Neural cell (in vitro differentiated cells): ENCODE measurements around the gene ADD1. TPM values are rescaled to one million over a fixed set of nuclear protein-coding genes. Genes with fewer than 3 reads are reported as not detected.

Experiments used
- H2AFZ ChIP-seq: fragments of 200-600, 300-800 bp; sonication (generic), shearing (Covaris generic); 2 replicates; pipeline ENCODE4 v1.6.0; 2014; ENCODE audit warnings: low read depth, mild to moderate bottlenecking, antibody characterized with exemption, low read length, moderate library complexity
- H3F3A ChIP-seq: fragments of 200-600 bp; shearing (Covaris generic); 2 replicates; pipeline ENCODE4 v1.6.1; 2016; ENCODE audit warnings: mild to moderate bottlenecking, moderate library complexity, mixed read lengths, antibody characterized with exemption, low read length; ENCODE audit not compliant: insufficient read depth, poor library complexity, severe bottlenecking
- H3K27ac ChIP-seq: fragments of 200-600, 300-800 bp; sonication (generic), shearing (Covaris generic); 2 replicates; pipeline ENCODE4 v1.5.1; 2014; ENCODE audit warnings: mild to moderate bottlenecking, low read length, moderate library complexity
- H3K27me3 ChIP-seq: fragments of 300-800, 200-600 bp; sonication (generic), shearing (Covaris generic); 2 replicates; pipeline ENCODE4 v1.6.0; 2014; ENCODE audit warnings: mild to moderate bottlenecking, low read depth, low read length, moderate library complexity; ENCODE audit not compliant: insufficient read depth
- H3K36me3 ChIP-seq: fragments of 300-800, 200-600 bp; sonication (generic), shearing (Covaris generic); 2 replicates; pipeline ENCODE4 v1.5.1; 2014; ENCODE audit warnings: mild to moderate bottlenecking, antibody characterized with exemption, low read length, moderate library complexity; ENCODE audit not compliant: insufficient read depth
- H3K4me2 ChIP-seq: fragments of 300-800, 200-600 bp; sonication (generic), shearing (Covaris generic); 2 replicates; pipeline ENCODE4 v1.6.0; 2014; ENCODE audit warnings: mild to moderate bottlenecking, low read length
- H3K4me3 ChIP-seq: fragments of 300-800, 200-600 bp; sonication (generic), shearing (Covaris generic); 2 replicates; pipeline ENCODE4 v1.5.1; 2014; ENCODE audit warnings: mild to moderate bottlenecking, low read length, moderate library complexity
- H3K79me2 ChIP-seq: fragments of 200-600 bp; shearing (Covaris generic); replicated peaks from 2 replicates; pipeline ENCODE4 v1.6.0; 2014; ENCODE audit warnings: mild to moderate bottlenecking, low read length, moderate library complexity; ENCODE audit not compliant: insufficient read depth
- H3K9ac ChIP-seq: fragments of 300-800, 200-600 bp; sonication (generic), shearing (Covaris generic); 2 replicates; pipeline ENCODE4 v1.6.1; 2016; ENCODE audit warnings: mild to moderate bottlenecking, low read length, mixed read lengths
- H3K9me2 ChIP-seq: fragments of 200-600 bp; shearing (Covaris generic); 2 replicates; pipeline ENCODE4 v1.6.1; 2016; ENCODE audit warnings: mild to moderate bottlenecking, low read length, mixed read lengths; ENCODE audit not compliant: insufficient read depth
- H3K9me3 ChIP-seq: fragments of 200-600, 300-800 bp; sonication (generic), shearing (Covaris generic); 2 replicates; pipeline ENCODE4 v1.6.1; 2016; ENCODE audit warnings: mild to moderate bottlenecking, mixed run types, low read length, moderate library complexity, mixed read lengths
- H4K20me1 ChIP-seq: fragments of 200-600 bp; shearing (Covaris generic); 2 replicates; pipeline ENCODE4 v1.6.1; 2016; ENCODE audit warnings: mild to moderate bottlenecking, mixed run types; ENCODE audit not compliant: insufficient read depth
- EP300 ChIP-seq: fragments of 450-650 bp; conservative IDR thresholded peaks from 2 replicates; pipeline ENCODE4 v1.6.1; 2014; ENCODE audit warnings: antibody characterized with exemption, mild to moderate bottlenecking, moderate library complexity; ENCODE audit not compliant: poor library complexity, severe bottlenecking
- EZH2 ChIP-seq: fragments of 200-600, 300-800 bp; shearing (Covaris generic), sonication (generic); IDR thresholded peaks from 2 replicates; pipeline ENCODE4 v1.6.1; 2014; ENCODE audit warnings: antibody characterized with exemption, low read length, borderline replicate concordance, mild to moderate bottlenecking; ENCODE audit not compliant: insufficient read depth, poor library complexity, severe bottlenecking
- MXI1 ChIP-seq: fragments of 450-650 bp; conservative IDR thresholded peaks from 2 replicates; pipeline ENCODE4 v1.6.1; 2014; ENCODE audit warnings: antibody characterized with exemption, mild to moderate bottlenecking; ENCODE audit not compliant: poor library complexity, severe bottlenecking
- POLR2AphosphoS5 ChIP-seq: IDR thresholded peaks from 2 replicates; pipeline ENCODE4 v1.6.1; 2012
- RAD21 ChIP-seq: fragments of 450-650 bp; conservative IDR thresholded peaks from 2 replicates; pipeline ENCODE4 v1.6.1; 2014; ENCODE audit warnings: antibody characterized with exemption, mild to moderate bottlenecking, moderate library complexity
- SMC3 ChIP-seq: fragments of 450-650 bp; conservative IDR thresholded peaks from 2 replicates; pipeline ENCODE4 v1.6.1; 2014; ENCODE audit warnings: antibody characterized with exemption, mild to moderate bottlenecking, moderate library complexity; ENCODE audit not compliant: poor library complexity
- TAF1 ChIP-seq: IDR thresholded peaks from 2 replicates; pipeline ENCODE4 v1.6.1; 2012; ENCODE audit warnings: low read depth
- polyA plus RNA-seq: library from polyadenylated mRNA; depleted of rRNA; stranded (reverse); fragments of >200 nt; gene quantifications from 2 replicates; pipeline ENCODE4 v1.2.3, GENCODE V29; 2014
- TF ChIP-seq, protein P1 (sequence below): fragments of 450-650 bp; IDR thresholded peaks from 2 replicates; pipeline ENCODE4 v1.5.1; 2014; ENCODE audit warnings: antibody characterized with exemption, mild to moderate bottlenecking, moderate library complexity; ENCODE audit not compliant: poor library complexity, severe bottlenecking
- TF ChIP-seq, protein P2 (sequence below): IDR thresholded peaks from 2 replicates; pipeline ENCODE4 v1.6.1; 2012; ENCODE audit warnings: borderline replicate concordance

ADD1 gene
- polyA plus RNA-seq, 1 donor from 2014 or later, result 190 TPM

DNA sequence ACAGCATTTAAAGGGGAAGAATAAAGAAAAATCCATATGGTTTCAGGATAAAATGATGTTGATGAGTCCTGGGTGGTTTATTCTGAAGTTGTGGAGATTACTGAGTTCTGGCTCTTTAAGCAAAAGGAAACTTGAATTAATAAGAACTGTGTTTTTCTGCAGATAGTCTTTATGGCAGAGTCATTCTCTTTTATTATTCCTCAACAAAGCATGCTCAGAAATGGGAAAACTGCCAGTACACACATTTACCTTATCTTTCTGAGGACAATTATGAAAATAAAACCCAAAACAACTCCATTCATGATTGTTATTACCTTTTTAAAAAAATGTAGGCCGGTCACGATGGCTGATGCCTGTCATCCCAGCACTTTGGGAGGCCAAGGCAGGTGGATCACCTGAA is 58.5 kb downstream of the ADD1 start:
- no peaks in the 10 kb centered on the region for H3K36me3 ChIP-seq
- H4K20me1 ChIP-seq, result no peaks in the 10 kb centered on the region
- no peak overlapping the region for H3K27ac ChIP-seq

DNA sequence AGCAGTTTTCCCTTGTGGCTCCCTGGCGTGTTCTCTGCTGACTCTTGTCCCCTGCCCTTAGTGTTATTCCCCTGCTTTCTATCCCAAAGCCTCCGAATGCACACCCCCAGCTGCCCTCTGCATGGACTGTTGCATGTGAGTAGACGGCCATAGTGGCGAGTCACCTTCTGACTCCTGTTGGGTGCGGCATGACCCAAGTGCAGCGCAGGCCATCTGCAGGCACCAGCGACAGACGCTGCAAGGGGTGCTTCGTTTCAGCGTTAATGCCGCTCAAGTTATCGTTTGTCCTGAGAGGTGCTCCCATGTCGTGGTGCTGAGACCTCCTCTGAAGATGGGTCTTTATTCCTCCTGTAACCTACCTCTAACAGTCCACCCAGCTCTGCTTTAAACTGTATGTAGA is 61.9 kb downstream of the ADD1 start:
- Histone ChIP-seq H3K9me3 (no peaks in the 10 kb centered on the region), H3K27me3 (no peaks in the 10 kb centered on the region), H3F3A (no peaks in the 10 kb centered on the region), H3K4me2 (no peak overlapping the region), H3K27ac (no peak overlapping the region), H3K79me2 (no peaks in the 10 kb centered on the region), H4K20me1 (no peaks in the 10 kb centered on the region), H3K4me3 (no peak overlapping the region), H3K9ac (no peak overlapping the region), H3K36me3 (peaks cover 6% of the 10 kb centered on the region), H3K9me2 (no peaks in the 10 kb centered on the region), H2AFZ (no peak overlapping the region)
- TF ChIP-seq MXI1 (no peak), EP300 (no peak), RAD21 (no peak), TAF1 (no peak), EZH2 (no peak), SMC3 (no peak), POLR2AphosphoS5 (no peak)
- TF ChIP-seq, protein P1, sequence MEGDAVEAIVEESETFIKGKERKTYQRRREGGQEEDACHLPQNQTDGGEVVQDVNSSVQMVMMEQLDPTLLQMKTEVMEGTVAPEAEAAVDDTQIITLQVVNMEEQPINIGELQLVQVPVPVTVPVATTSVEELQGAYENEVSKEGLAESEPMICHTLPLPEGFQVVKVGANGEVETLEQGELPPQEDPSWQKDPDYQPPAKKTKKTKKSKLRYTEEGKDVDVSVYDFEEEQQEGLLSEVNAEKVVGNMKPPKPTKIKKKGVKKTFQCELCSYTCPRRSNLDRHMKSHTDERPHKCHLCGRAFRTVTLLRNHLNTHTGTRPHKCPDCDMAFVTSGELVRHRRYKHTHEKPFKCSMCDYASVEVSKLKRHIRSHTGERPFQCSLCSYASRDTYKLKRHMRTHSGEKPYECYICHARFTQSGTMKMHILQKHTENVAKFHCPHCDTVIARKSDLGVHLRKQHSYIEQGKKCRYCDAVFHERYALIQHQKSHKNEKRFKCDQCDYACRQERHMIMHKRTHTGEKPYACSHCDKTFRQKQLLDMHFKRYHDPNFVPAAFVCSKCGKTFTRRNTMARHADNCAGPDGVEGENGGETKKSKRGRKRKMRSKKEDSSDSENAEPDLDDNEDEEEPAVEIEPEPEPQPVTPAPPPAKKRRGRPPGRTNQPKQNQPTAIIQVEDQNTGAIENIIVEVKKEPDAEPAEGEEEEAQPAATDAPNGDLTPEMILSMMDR, result no peak
- TF ChIP-seq, protein P2, sequence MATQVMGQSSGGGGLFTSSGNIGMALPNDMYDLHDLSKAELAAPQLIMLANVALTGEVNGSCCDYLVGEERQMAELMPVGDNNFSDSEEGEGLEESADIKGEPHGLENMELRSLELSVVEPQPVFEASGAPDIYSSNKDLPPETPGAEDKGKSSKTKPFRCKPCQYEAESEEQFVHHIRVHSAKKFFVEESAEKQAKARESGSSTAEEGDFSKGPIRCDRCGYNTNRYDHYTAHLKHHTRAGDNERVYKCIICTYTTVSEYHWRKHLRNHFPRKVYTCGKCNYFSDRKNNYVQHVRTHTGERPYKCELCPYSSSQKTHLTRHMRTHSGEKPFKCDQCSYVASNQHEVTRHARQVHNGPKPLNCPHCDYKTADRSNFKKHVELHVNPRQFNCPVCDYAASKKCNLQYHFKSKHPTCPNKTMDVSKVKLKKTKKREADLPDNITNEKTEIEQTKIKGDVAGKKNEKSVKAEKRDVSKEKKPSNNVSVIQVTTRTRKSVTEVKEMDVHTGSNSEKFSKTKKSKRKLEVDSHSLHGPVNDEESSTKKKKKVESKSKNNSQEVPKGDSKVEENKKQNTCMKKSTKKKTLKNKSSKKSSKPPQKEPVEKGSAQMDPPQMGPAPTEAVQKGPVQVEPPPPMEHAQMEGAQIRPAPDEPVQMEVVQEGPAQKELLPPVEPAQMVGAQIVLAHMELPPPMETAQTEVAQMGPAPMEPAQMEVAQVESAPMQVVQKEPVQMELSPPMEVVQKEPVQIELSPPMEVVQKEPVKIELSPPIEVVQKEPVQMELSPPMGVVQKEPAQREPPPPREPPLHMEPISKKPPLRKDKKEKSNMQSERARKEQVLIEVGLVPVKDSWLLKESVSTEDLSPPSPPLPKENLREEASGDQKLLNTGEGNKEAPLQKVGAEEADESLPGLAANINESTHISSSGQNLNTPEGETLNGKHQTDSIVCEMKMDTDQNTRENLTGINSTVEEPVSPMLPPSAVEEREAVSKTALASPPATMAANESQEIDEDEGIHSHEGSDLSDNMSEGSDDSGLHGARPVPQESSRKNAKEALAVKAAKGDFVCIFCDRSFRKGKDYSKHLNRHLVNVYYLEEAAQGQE, result no peak

More for the DNA sequence above, 58.5 kb downstream of the ADD1 start:
- Histone ChIP-seq H3K27me3 (no peaks in the 10 kb centered on the region), H3F3A (no peaks in the 10 kb centered on the region), H3K4me3 (no peak overlapping the region), H3K9ac (no peak overlapping the region), H3K9me3 (no peaks in the 10 kb centered on the region), H2AFZ (no peak overlapping the region), H3K79me2 (no peaks in the 10 kb centered on the region), H3K9me2 (no peaks in the 10 kb centered on the region), H3K4me2 (no peak overlapping the region)
- TF ChIP-seq TAF1, result no peak

DNA sequence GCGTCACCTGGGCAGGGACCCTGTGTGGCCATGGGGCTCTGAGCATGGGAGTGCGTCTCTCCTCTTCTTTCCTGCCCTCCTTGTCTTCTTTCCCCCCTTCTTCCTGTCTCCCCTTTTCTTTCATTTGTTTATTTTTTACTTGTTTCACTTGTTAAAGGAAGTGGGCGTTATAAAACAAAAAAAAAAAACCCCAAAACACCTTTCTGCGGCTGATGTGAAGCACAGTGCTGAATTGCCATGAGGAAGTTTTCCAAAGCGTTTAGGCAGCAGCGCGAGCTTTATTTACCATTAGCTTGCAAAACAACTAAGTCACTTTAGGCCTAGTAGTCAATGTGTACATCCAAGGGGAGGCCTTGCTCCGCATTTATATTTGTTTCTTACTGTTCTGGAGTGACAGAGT is 62.6 kb downstream of the ADD1 start:
- Histone ChIP-seq H4K20me1 (no peaks in the 10 kb centered on the region), H3K27me3 (no peaks in the 10 kb centered on the region)

More for the DNA sequence above, 62.6 kb downstream of the ADD1 start:
- no peak overlapping the region for H3K4me2 ChIP-seq
- H3K27ac ChIP-seq, result no peak overlapping the region
- H3K9me3 ChIP-seq, result no peaks in the 10 kb centered on the region
- no peak overlapping the region for H2AFZ ChIP-seq
- no peaks in the 10 kb centered on the region for H3F3A ChIP-seq
- no peaks in the 10 kb centered on the region for H3K79me2 ChIP-seq
- H3K36me3 ChIP-seq, result peaks cover 11% of the 10 kb centered on the region
- no peaks in the 10 kb centered on the region for H3K9me2 ChIP-seq
- no peak overlapping the region for H3K9ac ChIP-seq
- H3K4me3 ChIP-seq, result no peak overlapping the region
- TF ChIP-seq EZH2, result no peak
- TF ChIP-seq, protein P2, result no peak
